ENCODE measurements around the gene SELENON. TPM values are rescaled to one million over a fixed set of nuclear protein-coding genes. Genes with fewer than 3 reads are reported as not detected.

Gene SELENON
- total and polyA plus RNA-seq, 4 donors = 4.3 to 16.1 (median 9.0) TPM

- TF ChIP-seq FOXA1 (IDR thresholded peaks at IDR 0.05) (no peak), HNF4A (conservative IDR thresholded peaks at IDR 0.05) (peak in 1 of 2 donors; percentile 8), RAD21 (IDR thresholded peaks at IDR 0.05) (peak in 1 of 2 donors; percentile 32), EGR1 (IDR thresholded peaks at IDR 0.05; ENCODE audit: low read depth in 2 of 2) (peak; percentile 90 to 97), ZBTB33 (IDR thresholded peaks at IDR 0.05) (no peak), GABPA (IDR thresholded peaks at IDR 0.05 in 1 of 2, conservative IDR thresholded peaks at IDR 0.05 in 1 of 2) (no peak), MAX (IDR thresholded peaks at IDR 0.05) (no peak), RXRA (IDR thresholded peaks at IDR 0.05) (peak in 1 of 2 donors; percentile 31), SP1 (IDR thresholded peaks at IDR 0.05) (peak; percentile 25), TAF1 (conservative IDR thresholded peaks at IDR 0.05) (peak; percentile 57)
- Histone ChIP-seq H3K27me3 (ENCODE audit: control insufficient read depth in 4 of 4, insufficient read depth in 4 of 4, low read length in 3 of 4) (no peaks in the 10 kb centered on the region), H3K36me3 (ENCODE audit: control insufficient read depth in 4 of 4, insufficient read depth in 3 of 4, low read depth in 1 of 4, low read length in 3 of 4) (peaks cover 0 to 4% (median 0%) of the 10 kb centered on the region in 4 donors), H3K4me3 (ENCODE audit: low read depth in 1 of 3, low read length in 3 of 3) (peak within 1 kb of the TSS; percentile 46 to 83 (median 55)), H3K9me3 (ENCODE audit: control insufficient read depth in 4 of 4, low read length in 3 of 4) (no peaks in the 10 kb centered on the region), H3K4me1 (ENCODE audit: control insufficient read depth in 4 of 4, insufficient read depth in 4 of 4, low read length in 3 of 4) (peaks cover 3 to 13% (median 5%) of the 10 kb centered on the region in 4 donors), H3K27ac (ENCODE audit: low read depth in 1 of 2, low read length in 2 of 2) (peak within 1 kb of the TSS; percentile 65 to 82), H3K9ac (ENCODE audit: low read depth in 1 of 2, low read length in 2 of 2) (peak within 1 kb of the TSS; percentile 52 to 64)
- WGBS = 2% methylated on average over 77 of the region's 77 CpGs
- peak; percentile 91 for DNase-seq (ENCODE audit: low spot score)
Measured at GRCh38 chr1:25858906-25859789, 59.2 kb downstream of the SELENON start, which contains the start of gene AUNIP. Gene AUNIP (minus strand): TSS chr1:25859457. CDS start chr1:25859357, 100 bp downstream.

GRCh38 chr1:25861316-25862286 lies 61.6 kb downstream of the SELENON start:
- no peaks in the 10 kb centered on the region for H3K9me3 ChIP-seq (ENCODE audit: control insufficient read depth in 4 of 4, low read length in 3 of 4)
- TF ChIP-seq FOXA1 (IDR thresholded peaks at IDR 0.05) (no peak), YY1 (IDR thresholded peaks at IDR 0.05) (no peak), FOXA2 (IDR thresholded peaks at IDR 0.05) (no peak), REST (IDR thresholded peaks at IDR 0.05) (no peak), HNF4A (conservative IDR thresholded peaks at IDR 0.05) (no peak), ZBTB33 (IDR thresholded peaks at IDR 0.05) (no peak), GABPA (IDR thresholded peaks at IDR 0.05 in 1 of 2, conservative IDR thresholded peaks at IDR 0.05 in 1 of 2) (no peak), TAF1 (conservative IDR thresholded peaks at IDR 0.05) (no peak), SP1 (IDR thresholded peaks at IDR 0.05) (no peak), ATF3 (IDR thresholded peaks at IDR 0.05) (no peak)
- H3K4me3 ChIP-seq (ENCODE audit: low read depth in 1 of 3, low read length in 3 of 3) = no peak overlapping the region
- H3K27me3 ChIP-seq (ENCODE audit: control insufficient read depth in 4 of 4, insufficient read depth in 4 of 4, low read length in 3 of 4) = no peaks in the 10 kb centered on the region
- no peak for DNase-seq (ENCODE audit: low spot score)
- 80% methylated on average over 16 of the region's 16 CpGs for WGBS
- peaks cover 6 to 19% (median 10%) of the 10 kb centered on the region in 4 donors for H3K4me1 ChIP-seq (ENCODE audit: control insufficient read depth in 4 of 4, insufficient read depth in 4 of 4, low read length in 3 of 4)
- no peak overlapping the region for H3K9ac ChIP-seq (ENCODE audit: low read depth in 1 of 2, low read length in 2 of 2)
- H3K36me3 ChIP-seq (ENCODE audit: control insufficient read depth in 4 of 4, insufficient read depth in 3 of 4, low read depth in 1 of 4, low read length in 3 of 4) = peaks cover 0 to 4% (median 0%) of the 10 kb centered on the region in 4 donors
- H3K27ac ChIP-seq (ENCODE audit: low read depth in 1 of 2, low read length in 2 of 2) = no peak overlapping the region

Measured in liver (tissue), 9 donors.